Right lung (tissue), 5 donors: ENCODE data around the gene NYNRIN. TPM values are rescaled to one million over a fixed set of nuclear protein-coding genes. Genes with fewer than 3 reads are reported as not detected.

Source experiments
- DNase-seq, 2 donors: peaks; one replicate each; pipeline ENCODE4 v3.0.0-alpha.2; 2013
- polyA plus RNA-seq, 5 donors: library from polyadenylated mRNA; unstranded; fragments of 120-200 nt; gene quantifications; one replicate each; pipeline versions ENCODE4 v1.2.1 to v1.2.3, GENCODE V29; 2013; ENCODE audit warnings: inconsistent platforms in 1 of 5, low replicate concordance in 1 of 5; ENCODE audit not compliant: insufficient read length in 5 of 5, insufficient read depth in 1 of 5

The NYNRIN gene
- polyA plus RNA-seq, 5 donors = 78.3 to 109 (median 88.7) TPM

DNA sequence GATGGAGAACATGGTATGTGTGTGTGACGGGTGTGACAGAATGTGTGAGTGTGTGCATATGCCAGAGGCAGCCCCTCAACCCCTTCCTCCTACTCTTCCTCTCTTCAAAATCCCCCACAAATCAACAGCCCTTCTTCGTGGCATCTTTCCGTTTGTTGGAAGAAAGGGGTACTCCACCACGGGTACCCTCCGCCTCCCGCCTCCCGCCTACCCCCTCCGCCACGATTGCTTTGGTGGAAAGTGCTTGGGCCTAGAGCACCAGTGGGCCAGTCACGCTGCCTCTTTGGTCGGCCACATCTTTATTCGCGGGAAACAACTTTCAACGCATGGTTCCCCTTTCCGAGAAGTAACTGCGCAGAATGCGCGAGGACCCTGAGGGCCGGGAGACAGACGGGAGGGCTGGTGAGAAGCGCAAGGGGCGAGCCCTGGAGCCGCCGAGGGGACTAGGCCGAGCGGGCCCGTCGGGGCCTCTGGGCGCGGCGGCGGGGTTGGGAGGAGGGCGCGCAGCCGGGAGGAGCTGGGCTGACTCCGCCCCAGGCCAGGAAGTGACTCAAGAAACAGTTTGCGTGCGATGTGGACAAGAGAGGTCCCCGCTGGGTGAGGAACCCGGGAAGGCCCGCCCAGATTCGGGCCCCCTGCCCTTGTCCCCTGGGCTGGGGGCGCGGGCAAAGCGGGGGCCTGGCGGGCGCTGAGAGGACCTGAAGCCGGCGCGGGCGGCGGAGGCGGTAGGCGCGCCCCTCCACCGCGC is 30.8 kb downstream of the NYNRIN start, which contains the start of the genes CBLN3 and KHNYN:
Gene CBLN3 (minus strand): TSS at position 274 of the 748 bp plus-strand sequence. CDS start 614 bp downstream, outside the sequence.
Gene KHNYN (plus strand): TSS at position 560 of the 748 bp plus-strand sequence. CDS start 777 bp downstream, outside the sequence.
- DNase-seq = peak; percentile 90 to 91

DNA sequence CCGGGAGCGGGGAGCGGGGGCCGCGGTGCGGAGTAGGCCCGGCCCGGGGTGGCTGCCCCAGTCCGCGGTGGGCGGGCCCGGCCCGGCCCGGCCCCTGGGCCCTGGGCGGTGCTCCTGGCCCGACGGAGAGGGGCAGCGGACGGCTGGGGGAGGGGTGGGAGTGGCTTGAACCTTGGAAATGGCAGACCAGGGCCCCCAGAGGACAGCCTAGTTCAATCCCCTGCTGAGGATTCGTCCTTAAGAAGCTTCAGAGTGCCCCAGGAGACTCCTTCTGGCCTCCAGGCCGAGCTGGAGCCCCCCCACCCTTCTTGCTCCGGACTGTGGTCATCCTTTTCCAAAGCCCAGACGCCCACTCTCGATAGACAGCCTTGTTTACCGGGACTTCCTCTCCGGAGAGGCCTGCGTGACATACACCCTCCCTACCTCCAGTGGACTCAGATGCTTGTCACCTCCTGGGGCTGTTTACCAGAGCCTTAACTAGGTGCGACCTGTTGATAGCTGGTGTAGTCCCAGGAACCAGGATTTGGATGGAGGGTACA is 31.4 kb downstream of the NYNRIN start:
- peak; percentile 73 to 79 for DNase-seq

DNA sequence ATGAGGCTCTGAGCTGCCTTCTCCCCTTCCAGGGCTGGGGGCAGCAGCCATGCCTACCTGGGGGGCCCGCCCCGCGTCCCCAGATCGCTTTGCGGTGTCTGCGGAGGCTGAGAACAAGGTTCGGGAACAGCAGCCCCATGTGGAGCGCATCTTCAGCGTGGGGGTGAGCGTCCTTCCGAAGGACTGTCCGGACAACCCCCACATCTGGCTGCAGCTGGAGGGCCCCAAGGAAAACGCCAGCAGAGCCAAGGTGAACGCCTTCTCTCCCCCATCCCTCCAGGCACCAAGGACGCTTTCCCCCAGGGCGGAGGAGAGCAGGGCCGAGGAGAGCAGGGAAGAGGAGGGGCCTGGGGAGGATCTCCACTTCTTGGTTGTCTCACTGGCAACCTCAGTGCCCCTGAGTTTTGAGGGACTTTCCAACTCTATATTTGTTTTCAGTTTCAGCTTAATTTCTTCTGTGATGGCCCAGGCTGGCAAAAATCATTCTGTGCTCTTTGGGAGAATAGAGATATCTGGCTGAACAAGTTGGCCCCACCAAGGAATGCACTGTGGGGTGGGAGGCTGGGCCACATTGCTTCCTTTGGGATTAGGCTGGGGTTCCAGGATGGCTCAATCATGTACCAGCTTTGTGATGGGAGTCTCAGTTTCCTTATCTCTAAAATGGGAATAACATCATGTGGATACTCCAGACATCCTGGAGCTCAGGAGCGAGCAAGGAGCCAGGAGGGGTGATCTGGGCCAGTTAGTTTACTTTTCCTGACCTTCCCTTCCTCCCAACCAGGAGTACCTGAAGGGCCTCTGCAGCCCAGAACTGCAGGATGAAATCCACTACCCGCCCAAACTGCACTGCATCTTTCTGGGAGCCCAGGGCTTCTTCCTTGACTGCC is 32.1 kb downstream of the NYNRIN start:
- no peak for DNase-seq

DNA sequence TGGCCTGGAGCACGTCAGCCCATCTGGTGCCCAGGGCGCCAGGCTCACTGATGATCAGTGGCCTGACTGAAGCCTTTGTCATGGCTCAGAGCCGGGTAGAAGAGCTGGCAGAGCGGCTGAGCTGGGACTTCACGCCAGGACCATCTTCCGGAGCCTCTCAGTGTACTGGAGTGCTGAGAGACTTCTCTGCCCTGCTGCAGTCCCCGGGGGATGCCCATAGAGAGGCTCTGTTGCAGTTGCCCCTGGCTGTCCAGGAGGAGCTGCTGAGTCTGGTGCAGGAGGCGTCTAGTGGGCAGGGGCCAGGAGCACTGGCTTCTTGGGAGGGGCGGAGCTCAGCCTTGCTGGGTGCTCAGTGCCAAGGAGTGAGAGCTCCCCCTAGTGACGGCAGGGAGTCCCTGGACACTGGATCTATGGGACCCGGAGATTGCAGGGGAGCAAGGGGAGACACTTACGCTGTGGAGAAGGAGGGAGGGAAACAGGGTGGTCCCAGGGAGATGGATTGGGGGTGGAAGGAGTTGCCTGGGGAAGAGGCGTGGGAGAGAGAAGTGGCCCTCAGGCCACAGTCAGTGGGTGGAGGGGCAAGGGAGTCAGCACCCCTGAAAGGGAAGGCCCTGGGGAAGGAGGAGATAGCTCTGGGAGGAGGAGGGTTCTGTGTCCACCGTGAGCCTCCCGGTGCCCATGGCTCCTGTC is 32.9 kb downstream of the NYNRIN start:
- DNase-seq = peak; percentile 76 to 80

DNA sequence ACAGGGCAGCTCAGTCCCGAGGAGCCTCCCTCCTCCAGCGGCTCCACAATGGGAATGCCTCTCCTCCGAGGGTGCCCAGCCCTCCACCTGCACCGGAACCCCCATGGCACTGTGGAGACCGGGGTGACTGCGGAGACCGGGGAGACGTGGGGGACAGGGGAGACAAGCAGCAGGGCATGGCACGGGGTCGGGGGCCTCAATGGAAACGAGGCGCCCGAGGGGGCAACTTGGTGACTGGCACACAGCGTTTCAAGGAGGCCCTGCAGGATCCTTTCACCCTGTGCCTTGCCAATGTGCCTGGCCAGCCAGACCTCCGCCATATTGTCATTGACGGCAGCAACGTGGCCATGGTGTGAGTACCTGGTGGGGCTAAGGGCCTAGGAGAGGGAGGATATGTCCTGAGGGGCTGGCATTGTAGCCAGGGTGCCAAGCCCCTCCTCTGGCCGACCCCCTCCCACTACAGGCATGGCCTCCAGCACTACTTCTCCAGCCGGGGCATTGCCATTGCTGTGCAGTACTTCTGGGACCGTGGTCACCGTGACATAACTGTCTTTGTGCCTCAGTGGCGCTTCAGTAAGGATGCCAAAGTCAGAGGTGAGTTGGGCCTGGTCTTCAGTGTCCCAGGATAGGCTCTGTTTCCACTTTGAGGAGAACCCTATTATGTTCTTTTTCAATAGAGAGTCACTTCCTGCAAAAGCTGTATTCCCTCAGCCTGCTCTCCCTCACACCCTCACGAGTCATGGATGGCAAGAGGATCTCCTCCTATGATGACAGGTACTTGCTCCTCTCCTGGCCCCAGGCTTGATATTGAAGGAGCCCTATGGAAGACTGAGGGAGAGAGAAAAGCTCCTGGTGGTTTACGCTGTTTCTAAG is 33.7 kb downstream of the NYNRIN start:
- no peak for DNase-seq

DNA sequence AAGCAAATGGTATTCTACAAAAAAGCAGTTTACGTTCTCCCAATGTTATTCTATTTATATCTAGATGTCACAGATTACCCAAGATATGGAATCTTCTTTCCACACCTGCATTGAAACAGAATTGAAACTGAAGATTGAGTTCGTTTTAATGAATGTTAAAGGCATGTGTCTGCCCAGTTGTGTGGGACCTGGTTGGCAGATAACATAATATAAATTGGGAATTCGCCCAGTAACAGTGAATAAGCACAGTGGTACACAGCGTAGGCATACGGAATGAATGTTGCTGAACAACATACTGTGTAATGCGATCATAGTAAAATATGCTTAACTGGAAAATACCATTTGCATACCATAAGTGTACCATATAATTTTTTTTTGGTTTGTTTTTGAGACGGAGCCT is 35.2 kb downstream of the NYNRIN start:
- DNase-seq = no peak

DNA sequence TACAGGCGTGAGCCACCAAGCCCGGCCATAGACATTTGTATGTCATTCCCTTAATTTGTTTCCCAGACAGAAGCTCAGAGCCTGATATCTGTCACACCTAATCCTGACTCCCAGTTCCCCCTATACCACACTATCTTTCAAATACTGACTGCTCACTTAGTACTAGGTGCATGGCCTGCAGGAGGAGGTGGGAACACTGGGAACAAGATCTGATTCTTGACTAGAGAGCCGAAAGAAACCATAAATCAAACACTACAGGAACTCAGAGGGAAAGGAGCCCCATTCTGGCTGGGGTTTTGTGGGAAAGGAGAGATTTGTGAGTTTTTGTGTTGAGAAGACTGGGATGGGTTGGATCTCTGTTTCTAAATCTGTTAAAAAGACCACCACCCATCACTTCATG is 35.9 kb downstream of the NYNRIN start:
- DNase-seq = no peak

DNA sequence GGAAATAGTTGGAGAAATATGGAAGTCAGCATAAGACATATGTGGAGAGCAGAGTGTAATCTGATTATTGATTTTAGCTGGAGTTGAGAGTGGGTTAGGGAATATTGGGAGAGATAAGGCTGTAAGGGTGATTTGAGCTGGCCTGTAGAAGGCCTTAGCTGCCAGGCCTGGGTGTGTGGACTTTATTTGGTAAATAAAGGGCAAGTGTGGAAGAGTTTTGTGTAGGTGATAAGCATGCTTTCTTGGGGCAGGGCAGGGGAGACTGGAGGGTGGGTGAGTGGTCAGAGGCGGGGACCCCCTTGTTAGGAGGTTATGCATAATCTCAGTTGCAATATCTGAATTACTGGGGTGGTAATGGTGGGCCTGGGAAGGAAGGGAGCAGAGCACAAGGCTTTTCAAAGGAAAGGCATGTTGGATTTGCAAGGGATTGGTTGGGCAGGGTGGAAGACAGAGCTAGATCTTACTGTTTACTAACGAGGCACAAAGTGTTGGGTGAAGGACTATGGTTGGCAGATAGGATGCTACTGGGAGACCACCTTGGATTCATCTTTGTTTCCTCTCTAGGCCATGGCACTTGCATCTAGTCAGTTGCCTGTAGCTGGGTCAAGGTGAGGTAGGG is 36.5 kb downstream of the NYNRIN start:
- no peak for DNase-seq

DNA sequence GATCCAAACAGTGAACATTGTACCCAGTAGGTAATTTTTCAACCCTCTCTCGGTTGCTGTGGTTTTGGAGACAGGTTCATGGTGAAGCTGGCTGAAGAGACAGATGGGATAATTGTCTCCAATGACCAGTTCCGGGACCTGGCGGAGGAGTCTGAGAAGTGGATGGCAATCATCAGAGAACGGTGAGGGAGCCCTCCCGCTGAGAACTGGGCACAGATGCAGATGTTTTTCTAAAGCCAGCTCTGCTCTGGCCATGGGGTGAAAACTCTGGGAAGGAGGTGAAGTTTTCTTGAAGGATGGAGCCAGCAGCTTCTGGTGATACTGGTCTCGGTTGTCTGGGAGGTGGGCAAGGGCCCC is 37.2 kb downstream of the NYNRIN start:
- no peak for DNase-seq

DNA sequence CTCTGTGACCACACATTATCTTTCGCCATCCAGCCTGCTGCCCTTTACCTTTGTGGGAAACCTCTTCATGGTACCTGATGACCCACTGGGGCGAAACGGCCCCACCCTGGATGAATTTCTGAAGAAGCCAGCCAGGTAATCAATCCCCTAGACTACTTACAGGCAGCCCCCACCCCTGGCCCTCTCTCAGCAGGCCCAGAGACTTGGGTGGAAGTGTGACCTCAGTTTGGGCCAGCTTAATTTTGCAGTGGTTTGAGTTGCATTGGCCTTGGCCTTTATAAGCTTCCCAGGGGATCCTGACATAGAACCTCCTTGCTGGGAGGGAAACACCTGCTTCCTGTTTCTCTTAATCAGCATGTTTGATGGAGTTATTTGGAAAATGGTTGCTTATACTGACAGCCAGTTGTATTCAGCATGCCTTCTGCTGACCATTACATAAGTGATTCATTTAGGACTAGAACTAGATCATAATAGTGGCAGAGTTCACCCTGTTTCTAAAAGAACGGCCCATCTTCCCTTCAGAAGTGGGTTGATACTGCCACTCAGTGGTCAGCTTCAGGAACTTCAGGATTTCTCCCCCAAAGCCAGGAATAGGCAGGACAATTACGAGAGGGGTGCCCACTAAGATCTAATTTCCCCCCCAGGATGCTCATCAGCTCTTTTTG is 37.7 kb downstream of the NYNRIN start:
- peak in 1 of 2 donors; percentile 72 for DNase-seq

DNA sequence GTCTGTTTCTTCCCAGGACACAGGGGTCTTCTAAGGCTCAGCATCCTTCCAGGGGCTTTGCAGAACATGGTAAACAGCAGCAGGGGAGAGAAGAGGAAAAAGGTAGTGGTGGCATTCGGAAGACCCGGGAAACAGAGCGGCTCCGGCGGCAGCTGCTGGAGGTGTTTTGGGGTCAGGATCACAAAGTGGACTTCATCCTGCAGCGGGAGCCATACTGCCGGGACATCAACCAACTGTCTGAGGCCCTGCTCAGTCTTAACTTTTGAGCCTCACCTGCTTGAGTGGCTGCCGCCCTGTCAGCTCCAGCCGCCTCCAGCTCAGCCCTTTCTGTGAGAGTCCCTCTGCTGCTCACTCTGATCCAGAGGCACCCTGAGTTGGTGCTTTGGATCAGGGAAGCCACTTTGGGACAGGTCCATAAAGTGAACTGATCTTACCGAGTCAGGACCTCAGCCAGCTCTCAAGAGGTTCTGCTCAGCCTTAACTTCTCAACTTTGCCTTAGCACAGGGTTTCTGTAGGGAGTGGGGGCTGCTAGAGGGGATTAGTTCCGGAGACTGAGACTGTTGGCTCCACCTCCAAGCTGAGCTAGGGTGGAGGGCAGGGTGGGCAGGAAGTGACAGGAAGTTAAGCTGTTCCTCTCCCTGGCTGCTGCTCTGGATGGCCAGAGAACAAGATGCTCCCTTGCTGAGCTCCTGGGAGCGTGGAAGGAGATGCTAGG is 38.4 kb downstream of the NYNRIN start:
- DNase-seq = no peak

DNA sequence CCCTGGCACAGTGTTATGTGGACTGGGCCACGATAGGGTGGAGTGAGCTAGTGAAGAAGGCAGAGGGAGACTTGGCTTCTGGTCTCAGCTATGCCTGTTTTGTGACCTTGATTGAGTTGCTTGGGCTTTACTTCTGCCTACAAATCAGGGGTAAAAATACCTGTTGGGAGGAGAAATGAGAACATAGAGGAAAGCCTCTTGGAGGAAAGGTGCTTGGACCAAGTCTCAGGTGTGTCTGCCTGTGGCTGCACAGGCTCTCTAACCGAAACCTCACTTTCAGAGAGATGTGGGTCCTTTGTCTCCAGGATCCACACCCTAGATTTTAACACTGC is 38.9 kb downstream of the NYNRIN start:
- DNase-seq = no peak

DNA sequence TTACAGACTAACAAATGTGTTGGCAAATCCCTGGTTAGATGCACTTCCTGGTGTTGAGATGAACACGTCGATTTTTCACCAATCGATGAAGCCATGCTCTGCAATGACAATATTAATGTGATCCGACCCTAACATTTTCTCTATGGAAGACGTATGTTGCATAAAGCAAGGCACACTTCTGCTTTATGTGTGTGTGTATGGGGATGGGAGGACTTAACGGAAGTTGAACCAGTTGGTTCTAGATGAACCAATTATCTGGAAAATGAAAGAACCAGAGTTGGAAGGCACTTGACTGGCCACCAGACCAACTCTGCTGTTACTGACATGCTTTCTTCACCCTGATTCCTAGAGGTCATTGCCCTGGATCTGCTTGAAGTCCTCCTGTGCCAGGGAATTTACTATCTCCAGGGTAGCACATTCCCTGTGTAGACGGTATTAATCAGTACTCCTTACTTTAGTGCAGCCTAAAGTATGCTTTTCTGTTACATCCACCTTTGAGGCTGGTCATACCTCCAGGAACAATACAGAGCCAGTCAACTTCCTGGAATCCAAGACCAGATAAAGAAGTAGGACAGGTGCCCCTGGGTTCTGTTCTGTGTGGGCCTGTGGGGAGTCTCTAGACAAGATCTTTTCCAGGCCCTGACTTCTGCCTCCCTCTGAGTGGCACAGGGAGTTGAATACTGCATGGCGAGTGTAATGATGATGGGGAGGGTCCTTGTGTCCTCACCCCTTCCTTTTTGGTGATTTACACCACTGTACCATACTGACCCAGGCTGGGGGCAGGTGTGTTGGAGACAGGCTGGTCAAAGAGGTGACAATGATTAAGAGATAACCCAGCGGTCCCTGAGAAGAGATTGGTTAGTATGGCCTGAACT is 39.7 kb downstream of the NYNRIN start:
- no peak for DNase-seq

DNA sequence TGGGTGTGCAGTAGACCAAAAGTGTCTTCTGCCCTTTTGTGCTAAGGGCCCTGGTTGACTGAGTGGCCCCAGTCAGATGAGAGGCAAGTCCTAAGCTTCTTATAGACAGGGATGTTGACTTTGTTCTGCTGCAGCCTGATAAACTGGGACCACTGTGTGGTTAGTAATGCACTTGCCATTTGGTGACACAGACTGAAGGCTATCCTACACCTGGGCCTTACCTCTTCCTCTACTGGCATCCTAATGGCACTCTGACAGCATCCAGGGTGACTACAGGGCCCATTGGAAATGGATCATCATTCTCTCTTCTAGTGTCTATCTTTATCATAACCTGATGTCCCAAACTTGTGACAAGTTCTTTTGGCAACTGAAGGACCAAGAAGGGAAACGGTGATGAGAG is 40.5 kb downstream of the NYNRIN start:
- DNase-seq = no peak

DNA sequence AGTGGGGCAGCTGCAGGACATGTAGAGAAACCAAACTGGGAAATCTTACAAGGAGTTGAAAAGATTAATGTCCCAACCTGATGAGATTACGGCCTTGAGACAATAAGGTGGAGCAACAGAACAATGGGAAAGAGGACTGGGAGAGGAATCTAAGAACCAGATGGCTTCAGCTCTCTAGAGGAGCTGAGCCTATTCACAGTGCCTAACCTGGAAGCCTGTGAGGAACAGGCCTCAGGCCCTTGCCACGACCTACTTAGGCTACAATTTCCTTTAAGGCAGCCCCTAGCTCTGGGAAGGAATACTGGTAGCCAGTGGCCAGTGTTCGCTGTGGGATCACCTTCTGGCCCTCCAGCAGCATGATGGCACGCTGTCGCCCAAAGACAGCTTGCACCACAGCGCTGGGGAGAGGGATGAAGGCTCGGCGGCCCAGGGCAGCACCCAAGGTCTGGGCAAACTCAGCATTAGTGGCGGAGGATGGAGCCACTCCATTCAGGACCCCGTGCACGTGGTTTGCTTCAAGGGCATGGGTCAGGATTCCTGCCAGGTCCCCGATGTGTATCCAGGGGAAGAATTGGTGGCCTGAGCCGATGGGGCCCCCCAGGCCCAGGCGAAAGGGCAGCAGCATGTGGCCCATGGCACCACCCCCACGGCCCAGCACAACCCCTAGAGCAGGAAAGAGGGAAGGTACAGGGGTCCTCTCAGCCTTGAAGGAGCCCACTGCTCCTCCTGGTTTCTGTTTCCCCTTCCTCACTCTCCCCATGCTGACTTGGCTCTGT is 41.2 kb downstream of the NYNRIN start:
- DNase-seq = no peak

DNA sequence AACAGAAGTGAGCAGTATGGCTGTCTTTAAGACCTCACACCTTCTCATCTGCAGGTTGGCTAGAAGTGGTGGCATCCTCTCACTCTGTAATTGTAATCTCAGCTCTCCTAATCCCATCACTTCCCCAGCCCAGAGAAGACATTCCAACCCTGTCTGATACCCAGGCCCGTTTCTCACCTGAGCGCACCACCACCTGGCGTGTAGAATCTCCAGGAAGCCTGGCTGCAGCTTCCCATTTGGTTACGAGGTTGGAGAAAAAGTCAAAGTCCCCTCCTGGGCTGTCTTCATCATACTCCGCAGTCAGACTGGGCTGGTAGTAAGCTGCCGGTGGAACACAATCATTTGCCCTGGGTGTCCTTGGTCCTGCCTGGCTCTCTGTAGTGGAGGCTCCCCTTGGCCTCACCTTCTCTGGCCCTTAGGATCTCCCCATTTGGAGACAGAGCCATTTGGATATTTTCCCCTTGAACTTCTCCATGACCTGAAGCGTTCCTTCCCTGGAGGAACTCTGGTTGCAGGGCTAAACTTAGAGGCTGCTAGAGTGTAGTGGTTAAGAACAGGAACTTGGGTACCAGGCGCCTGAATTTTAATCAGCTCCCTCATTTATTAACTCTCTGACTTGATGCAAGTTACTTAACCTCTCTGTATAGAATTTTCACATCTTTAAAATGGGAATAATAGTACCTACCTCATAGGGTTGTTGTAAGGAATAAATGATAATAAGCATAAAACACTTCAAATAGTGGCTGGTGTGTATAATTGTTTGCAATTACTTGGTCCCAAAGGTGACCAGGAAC is 42.0 kb downstream of the NYNRIN start:
- DNase-seq = no peak

DNA sequence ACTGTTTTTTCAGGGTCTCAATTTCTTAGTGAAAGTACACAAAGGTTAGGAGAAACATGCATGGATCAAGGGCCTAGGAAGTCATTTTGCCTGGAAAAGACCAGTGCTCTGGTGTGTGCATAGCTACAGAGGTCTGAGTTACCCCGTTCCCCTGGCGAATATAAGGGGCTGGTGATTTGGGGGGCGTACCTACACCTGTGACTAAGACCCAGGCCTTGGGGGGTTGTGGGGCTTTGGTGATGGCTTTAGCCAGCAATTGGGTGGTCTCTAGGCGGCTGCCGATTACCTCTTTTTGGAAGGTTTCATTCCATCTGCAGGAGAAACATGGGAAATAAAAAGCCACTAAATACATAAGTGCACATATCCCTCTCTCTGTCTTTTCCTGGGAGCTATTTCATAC is 42.7 kb downstream of the NYNRIN start:
- DNase-seq = no peak
